ENCODE data around the gene CDH26. TPM values are rescaled to one million over a fixed set of nuclear protein-coding genes. Genes with fewer than 3 reads are reported as not detected.

CDH26 gene
- polyA plus RNA-seq, 1 donor (not counting 4 experiments of a cell fraction or from before 2014, with no cell fraction given), result 1.1 TPM

- peaks cover 20% of the 10 kb centered on the region for H3K4me1 ChIP-seq (ENCODE audit: control insufficient read depth, extremely low read depth, insufficient read depth, low read length)
- FAIRE-seq (peak; percentile 84), DNase-seq (ENCODE audit: low read depth, low spot score) (no peak)
- no peak overlapping the region for H3K9ac ChIP-seq (ENCODE audit: control insufficient read depth, extremely low read depth, insufficient read depth, low read length)
- H3K27me3 ChIP-seq (ENCODE audit: control insufficient read depth, extremely low read depth, insufficient read depth, low read length), result no peaks in the 10 kb centered on the region
- TF ChIP-seq EZH2 (IDR thresholded peaks at IDR 0.05; ENCODE audit: low read length), result no peak
- no peak for TF ChIP-seq CTCF (optimal IDR thresholded peaks at IDR 0.05 in 1 of 3, IDR thresholded peaks at IDR 0.05 in 1 of 3, conservative IDR thresholded peaks at IDR 0.05 in 1 of 3; ENCODE audit: extremely low read depth in 1 of 3, insufficient read depth in 2 of 3, low read length in 3 of 3)
- no peaks in the 10 kb centered on the region for H3K9me1 ChIP-seq (ENCODE audit: control insufficient read depth, extremely low read depth, insufficient read depth, low read length)
- H3K4me2 ChIP-seq (ENCODE audit: control insufficient read depth, extremely low read depth, insufficient read depth, low read depth, low read length), result peak overlapping the region; percentile 57
- H3K4me3 ChIP-seq (ENCODE audit: control insufficient read depth in 2 of 3, extremely low read depth in 1 of 3, insufficient read depth in 2 of 3, low read depth in 1 of 3, low read length in 3 of 3), result no peak overlapping the region
- H4K20me1 ChIP-seq (ENCODE audit: control insufficient read depth, extremely low read depth, insufficient read depth, low read length), result no peaks in the 10 kb centered on the region
- dilution Hi-C loops (cut with MboI; ENCODE audit: extremely low pct_ligation_motif_present, low sequenced_read_pairs), result no loop called here
- no peak overlapping the region for H2AFZ ChIP-seq (ENCODE audit: control insufficient read depth, low read length)
- no peak overlapping the region for H3K27ac ChIP-seq (ENCODE audit: control insufficient read depth, insufficient read depth, low read length)
- H3K9me3 ChIP-seq (ENCODE audit: control insufficient read depth, low read depth, low read length), result no peaks in the 10 kb centered on the region
- H3K36me3 ChIP-seq (ENCODE audit: control insufficient read depth in 2 of 2, extremely low read depth in 1 of 2, insufficient read depth in 2 of 2, low read length in 2 of 2), result no peaks in the 10 kb centered on the region
- no peaks in the 10 kb centered on the region for H3K79me2 ChIP-seq (ENCODE audit: control insufficient read depth, insufficient read depth, low read length)
Measured at GRCh38 chr20:59961423-59961822, 3.2 kb downstream of the CDH26 start.

DNA sequence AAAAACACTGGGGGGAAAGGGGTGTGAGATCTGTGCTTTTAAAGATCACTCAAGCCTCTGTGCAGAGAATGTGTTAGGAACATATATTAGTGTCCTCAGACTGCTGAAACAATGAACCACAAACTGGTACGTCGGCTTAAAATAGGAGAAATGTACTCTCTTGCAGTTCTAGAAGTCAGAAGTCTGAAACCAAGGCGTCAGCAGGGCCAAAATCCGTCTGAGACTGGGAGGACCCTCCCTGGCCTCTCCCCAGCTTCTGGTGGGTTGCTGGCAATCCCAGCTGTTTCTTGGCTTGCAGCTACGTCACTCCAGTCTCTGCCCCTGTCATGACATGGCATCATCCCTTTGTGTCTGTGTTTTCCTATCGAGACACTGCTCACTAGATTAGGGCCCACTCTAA, 3.9 kb downstream of the CDH26 start:
- Histone ChIP-seq H3K27ac (ENCODE audit: control insufficient read depth, insufficient read depth, low read length) (no peak overlapping the region), H3K79me2 (ENCODE audit: control insufficient read depth, insufficient read depth, low read length) (no peaks in the 10 kb centered on the region), H3K36me3 (ENCODE audit: control insufficient read depth in 2 of 2, extremely low read depth in 1 of 2, insufficient read depth in 2 of 2, low read length in 2 of 2) (no peaks in the 10 kb centered on the region), H4K20me1 (ENCODE audit: control insufficient read depth, extremely low read depth, insufficient read depth, low read length) (no peaks in the 10 kb centered on the region), H3K4me1 (ENCODE audit: control insufficient read depth, extremely low read depth, insufficient read depth, low read length) (peaks cover 20% of the 10 kb centered on the region), H3K27me3 (ENCODE audit: control insufficient read depth, extremely low read depth, insufficient read depth, low read length) (no peaks in the 10 kb centered on the region), H3K9me1 (ENCODE audit: control insufficient read depth, extremely low read depth, insufficient read depth, low read length) (no peaks in the 10 kb centered on the region), H2AFZ (ENCODE audit: control insufficient read depth, low read length) (no peak overlapping the region), H3K4me2 (ENCODE audit: control insufficient read depth, extremely low read depth, insufficient read depth, low read depth, low read length) (no peak overlapping the region), H3K4me3 (ENCODE audit: control insufficient read depth in 2 of 3, extremely low read depth in 1 of 3, insufficient read depth in 2 of 3, low read depth in 1 of 3, low read length in 3 of 3) (no peak overlapping the region), H3K9me3 (ENCODE audit: control insufficient read depth, low read depth, low read length) (no peaks in the 10 kb centered on the region), H3K9ac (ENCODE audit: control insufficient read depth, extremely low read depth, insufficient read depth, low read length) (no peak overlapping the region)
- no peak for DNase-seq (ENCODE audit: low read depth, low spot score)
- FAIRE-seq, result no peak
- dilution Hi-C loops (cut with MboI; ENCODE audit: extremely low pct_ligation_motif_present, low sequenced_read_pairs), result no loop called here
- no peak for TF ChIP-seq EZH2 (IDR thresholded peaks at IDR 0.05; ENCODE audit: low read length)
- no peak for TF ChIP-seq CTCF (optimal IDR thresholded peaks at IDR 0.05 in 1 of 3, IDR thresholded peaks at IDR 0.05 in 1 of 3, conservative IDR thresholded peaks at IDR 0.05 in 1 of 3; ENCODE audit: extremely low read depth in 1 of 3, insufficient read depth in 2 of 3, low read length in 3 of 3)

Data from keratinocyte (primary cell).